ENCODE measurements around the gene SIX3. TPM values are rescaled to one million over a fixed set of nuclear protein-coding genes. Genes with fewer than 3 reads are reported as not detected.
A peak's percentile ranks its signal among the peaks of the same experiment; 100 is the strongest.

SIX3 gene
- total RNA-seq, 6 experiments from 2014 or later = not detected

DNA sequence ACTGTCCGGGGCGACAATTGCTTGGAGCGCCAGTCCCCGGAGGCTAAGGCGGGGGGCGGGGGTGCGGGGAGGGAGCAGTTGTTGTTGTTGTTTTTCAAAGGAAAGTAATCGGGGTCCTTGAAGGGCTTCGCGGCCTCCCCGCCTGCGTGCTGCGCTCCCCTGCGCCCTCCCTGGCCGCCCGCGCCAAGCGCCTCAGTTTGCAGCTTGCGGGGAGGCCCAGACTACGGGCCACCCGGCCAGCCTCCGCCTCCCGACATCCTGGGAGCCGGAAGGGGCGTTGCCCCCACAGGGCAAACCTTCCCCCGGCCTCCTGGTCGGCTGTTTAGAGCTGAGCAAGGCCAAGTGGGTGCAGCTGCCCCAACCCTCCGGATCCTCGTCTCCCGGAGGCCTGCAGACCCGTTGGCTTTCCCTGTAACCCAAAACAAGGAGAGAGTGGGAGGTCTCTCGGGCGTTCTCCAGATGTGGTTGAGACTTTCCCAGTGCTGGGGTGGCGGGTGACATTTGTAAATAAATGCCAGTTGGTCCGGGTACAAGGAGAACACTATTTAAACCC is 3.7 kb upstream of the SIX3 start:
- Histone ChIP-seq H3K27me3 (peaks cover 8 to 54% of the 10 kb centered on the region in 2 donors), H3K36me3 (no peaks in the 10 kb centered on the region), H3K4me1 (peaks cover 0 to 34% (median 3%) of the 10 kb centered on the region in 4 donors), H3K4me3 (no peak overlapping the region), H3K27ac (no peak overlapping the region), H3K9me3 (no peaks in the 10 kb centered on the region)
- 9% methylated on average over 8 of the region's 35 CpGs for WGBS (ENCODE audit: insufficient coverage, low coverage, low lambda C conversion rate, missing lambda C conversion rate)
- TF ChIP-seq POLR2A (IDR thresholded peaks at IDR 0.05) = no peak
- TF ChIP-seq, protein P1, sequence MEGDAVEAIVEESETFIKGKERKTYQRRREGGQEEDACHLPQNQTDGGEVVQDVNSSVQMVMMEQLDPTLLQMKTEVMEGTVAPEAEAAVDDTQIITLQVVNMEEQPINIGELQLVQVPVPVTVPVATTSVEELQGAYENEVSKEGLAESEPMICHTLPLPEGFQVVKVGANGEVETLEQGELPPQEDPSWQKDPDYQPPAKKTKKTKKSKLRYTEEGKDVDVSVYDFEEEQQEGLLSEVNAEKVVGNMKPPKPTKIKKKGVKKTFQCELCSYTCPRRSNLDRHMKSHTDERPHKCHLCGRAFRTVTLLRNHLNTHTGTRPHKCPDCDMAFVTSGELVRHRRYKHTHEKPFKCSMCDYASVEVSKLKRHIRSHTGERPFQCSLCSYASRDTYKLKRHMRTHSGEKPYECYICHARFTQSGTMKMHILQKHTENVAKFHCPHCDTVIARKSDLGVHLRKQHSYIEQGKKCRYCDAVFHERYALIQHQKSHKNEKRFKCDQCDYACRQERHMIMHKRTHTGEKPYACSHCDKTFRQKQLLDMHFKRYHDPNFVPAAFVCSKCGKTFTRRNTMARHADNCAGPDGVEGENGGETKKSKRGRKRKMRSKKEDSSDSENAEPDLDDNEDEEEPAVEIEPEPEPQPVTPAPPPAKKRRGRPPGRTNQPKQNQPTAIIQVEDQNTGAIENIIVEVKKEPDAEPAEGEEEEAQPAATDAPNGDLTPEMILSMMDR (IDR thresholded peaks at IDR 0.05) = no peak
- ATAC-seq (peak in 1 of 4 donors; percentile 16), DNase-seq (no peak)
- intact Hi-C loops (cut with DNase I) = no loop called here

DNA sequence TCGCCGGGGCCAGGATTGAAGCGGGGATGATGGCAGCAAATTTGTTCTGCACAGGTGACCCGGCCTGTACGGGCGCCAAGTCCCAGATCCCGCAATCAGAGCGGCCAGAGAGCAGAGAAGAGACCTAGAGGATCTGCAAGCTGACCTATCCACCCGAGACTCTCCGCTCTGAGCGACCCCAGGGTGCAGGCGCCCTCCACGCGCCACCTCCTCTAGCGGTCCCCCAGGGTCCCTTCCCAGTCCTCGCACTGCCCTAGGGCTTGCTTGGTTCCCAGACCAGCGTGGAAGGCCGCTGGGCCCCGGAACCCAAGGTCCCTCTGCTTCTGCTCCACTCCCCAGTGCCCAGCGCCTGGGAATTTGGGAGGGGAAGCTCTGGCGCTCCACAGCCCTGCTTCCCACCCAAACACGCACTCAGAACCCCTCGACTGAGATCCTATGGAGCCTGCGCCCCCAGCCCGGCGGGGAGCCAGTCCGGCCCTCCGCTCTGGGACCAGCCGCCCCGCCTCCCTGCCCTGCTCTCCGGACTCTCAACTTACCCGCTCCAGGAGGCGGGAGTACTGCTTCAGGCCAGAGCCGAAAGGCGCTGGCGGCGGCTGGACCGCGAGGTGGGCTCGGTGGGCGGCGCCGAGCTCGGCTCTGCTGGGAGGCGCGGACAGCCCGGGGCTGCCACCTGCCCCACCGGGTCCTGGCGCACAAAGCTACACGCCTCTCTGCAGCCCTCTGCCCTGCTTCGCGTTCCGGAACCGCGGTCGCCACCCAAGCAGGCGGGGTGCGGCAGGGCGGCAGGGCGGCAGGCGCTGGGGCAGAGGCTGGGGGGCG is 3.0 kb upstream of the SIX3 start:
- H3K27me3 ChIP-seq = peaks cover 5 to 53% of the 10 kb centered on the region in 2 donors
- WGBS (ENCODE audit: insufficient coverage, low coverage, low lambda C conversion rate, missing lambda C conversion rate) = 4% methylated on average over 7 of the region's 62 CpGs
- peaks cover 0 to 32% (median 3%) of the 10 kb centered on the region in 4 donors for H3K4me1 ChIP-seq

DNA sequence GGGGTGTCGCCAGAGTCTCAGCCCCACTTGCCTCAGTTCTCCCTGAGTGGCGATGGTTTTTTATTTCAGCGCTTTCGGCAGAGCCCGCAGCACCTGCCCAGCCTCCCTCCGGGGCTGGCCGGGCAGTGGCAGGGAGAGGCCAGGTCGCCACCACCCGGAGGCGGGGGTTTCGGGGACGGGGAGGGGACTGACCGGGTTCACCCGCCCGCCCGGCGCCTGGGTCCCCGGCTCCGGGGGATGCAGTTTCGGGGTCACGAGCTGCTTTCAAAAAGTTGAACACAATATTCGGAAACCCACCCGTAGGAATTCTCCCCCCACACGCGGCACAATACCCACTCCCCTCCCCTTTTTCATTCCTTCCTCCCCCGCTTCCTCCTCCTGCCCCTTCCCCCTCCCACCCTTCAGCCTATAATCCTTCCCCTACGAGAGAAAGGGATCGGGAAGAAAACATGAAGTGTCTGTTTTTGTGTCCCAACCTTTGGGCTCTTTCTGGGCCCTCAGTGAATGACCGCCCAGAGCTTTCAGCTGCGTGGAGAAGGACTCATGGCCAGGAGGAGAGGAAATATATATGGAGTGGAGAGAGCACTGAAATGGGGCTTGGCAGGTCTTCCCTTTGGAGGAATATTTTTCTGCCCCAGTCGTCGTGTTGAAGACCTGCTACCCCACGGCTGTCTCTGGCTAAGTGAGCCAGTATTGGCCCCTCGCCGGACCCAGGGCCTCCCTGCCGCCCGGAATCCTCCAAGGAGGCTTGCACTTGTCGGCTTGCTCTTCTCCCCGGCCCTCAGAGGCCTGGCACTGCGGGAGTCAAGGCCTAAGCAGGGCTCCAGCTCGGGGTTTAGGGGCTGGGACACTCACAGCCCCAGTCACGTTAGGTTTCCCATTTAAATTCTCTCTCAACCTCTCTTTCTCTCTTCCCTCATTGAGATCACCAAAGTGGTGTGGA is 2.1 kb upstream of the SIX3 start:
- 8% methylated on average over 12 of the region's 42 CpGs for WGBS (ENCODE audit: insufficient coverage, low coverage, low lambda C conversion rate, missing lambda C conversion rate)
- H3K27ac ChIP-seq = no peak overlapping the region
- H3K27me3 ChIP-seq = peaks cover 5 to 57% of the 10 kb centered on the region in 2 donors
- H3K4me3 ChIP-seq = peak overlapping the region; percentile 20 to 24 (median 23)
- no peaks in the 10 kb centered on the region for H3K36me3 ChIP-seq
- no peak for TF ChIP-seq POLR2A (IDR thresholded peaks at IDR 0.05)
- TF ChIP-seq, protein P1 (IDR thresholded peaks at IDR 0.05) = no peak
- ATAC-seq (no peak), DNase-seq (no peak)
- H3K4me1 ChIP-seq = peaks cover 0 to 36% (median 3%) of the 10 kb centered on the region in 4 donors
- no peaks in the 10 kb centered on the region for H3K9me3 ChIP-seq
- intact Hi-C loops (cut with DNase I) = no loop called here

More for the DNA sequence above, 3.0 kb upstream of the SIX3 start:
- DNase-seq (no peak), ATAC-seq (peak; percentile 37 to 50 (median 45))
- Histone ChIP-seq H3K27ac (no peak overlapping the region), H3K36me3 (no peaks in the 10 kb centered on the region), H3K9me3 (no peaks in the 10 kb centered on the region), H3K4me3 (peak overlapping the region; percentile 20 to 24 (median 23))
- intact Hi-C loops (cut with DNase I) = no loop called here
- TF ChIP-seq, protein P1 (IDR thresholded peaks at IDR 0.05) = no peak
- no peak for TF ChIP-seq POLR2A (IDR thresholded peaks at IDR 0.05)

DNA sequence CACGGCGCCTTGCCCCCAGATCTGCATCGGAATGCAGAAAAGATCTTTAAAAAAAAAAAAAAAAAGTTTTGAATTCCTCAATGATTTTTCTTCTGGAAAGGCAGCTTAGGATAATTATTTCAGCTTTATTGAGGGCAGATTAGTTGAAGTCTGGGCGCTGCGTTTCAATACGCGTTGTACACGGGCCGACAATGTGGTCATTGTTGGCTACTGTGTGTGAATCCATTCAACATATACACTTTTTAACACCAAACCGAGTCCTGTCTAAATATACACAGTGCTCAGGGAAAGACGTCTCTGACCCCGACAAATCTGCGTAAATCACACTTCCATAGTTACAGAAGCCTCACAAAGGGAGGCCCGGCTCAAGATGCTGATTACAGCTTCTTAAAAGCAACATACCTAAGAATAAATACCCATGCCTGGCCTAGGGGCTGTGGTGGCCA is 1.4 kb upstream of the SIX3 start:
- TF ChIP-seq, protein P1 (IDR thresholded peaks at IDR 0.05) = no peak
- TF ChIP-seq POLR2A (IDR thresholded peaks at IDR 0.05) = no peak
- Histone ChIP-seq H3K27ac (no peak overlapping the region), H3K27me3 (peaks cover 5 to 59% of the 10 kb centered on the region in 2 donors), H3K4me1 (peaks cover 0 to 33% (median 2%) of the 10 kb centered on the region in 4 donors), H3K4me3 (no peak overlapping the region), H3K36me3 (no peaks in the 10 kb centered on the region), H3K9me3 (no peaks in the 10 kb centered on the region)
- 39% methylated on average over 14 of the region's 14 CpGs for WGBS (ENCODE audit: insufficient coverage, low coverage, low lambda C conversion rate, missing lambda C conversion rate)
- no peak for DNase-seq
- intact Hi-C loops (cut with DNase I) = no loop called here
- no peak for ATAC-seq

All from right lobe of liver (tissue), 6 donors.